Neuronal stem cell (in vitro differentiated cells): Measurements from ENCODE around the gene GOLGA1. TPM values are rescaled to one million over a fixed set of nuclear protein-coding genes. Genes with fewer than 3 reads are reported as not detected.

ENCODE experiments used
- DNase-seq: peaks from one replicate; pipeline ENCODE4 v3.0.0-alpha.2; 2013; ENCODE audit warnings: low spot score
- H2AFZ ChIP-seq: one replicate; pipeline ENCODE4 v1.6.1; 2013; ENCODE audit warnings: mild to moderate bottlenecking, low read length, inconsistent platforms
- H2AK5ac ChIP-seq: 2 replicates; pipeline ENCODE4 v1.6.1; 2013; ENCODE audit warnings: low read depth, mild to moderate bottlenecking, inconsistent platforms, low read length, moderate library complexity, mixed read lengths
- H2BK120ac ChIP-seq: 2 replicates; pipeline ENCODE4 v1.6.1; 2013; ENCODE audit warnings: low read depth, mild to moderate bottlenecking, inconsistent platforms, low read length, moderate library complexity, mixed read lengths
- H2BK12ac ChIP-seq: one replicate; pipeline ENCODE4 v1.6.1; 2013; ENCODE audit warnings: low read length, inconsistent platforms
- H2BK15ac ChIP-seq: 2 replicates; pipeline ENCODE4 v1.6.1; 2013; ENCODE audit warnings: mild to moderate bottlenecking, low read length, inconsistent platforms, mixed read lengths
- H2BK5ac ChIP-seq: one replicate; pipeline ENCODE4 v1.6.1; 2013; ENCODE audit warnings: inconsistent platforms, mild to moderate bottlenecking, low read length, moderate library complexity
- H3K14ac ChIP-seq: one replicate; pipeline ENCODE4 v1.6.1; 2013; ENCODE audit warnings: low read length, inconsistent platforms
- H3K18ac ChIP-seq: 2 replicates; pipeline ENCODE4 v1.6.1; 2013; ENCODE audit warnings: low read length, inconsistent platforms
- H3K23ac ChIP-seq: 2 replicates; pipeline ENCODE4 v1.6.1; 2013; ENCODE audit warnings: low read depth, mild to moderate bottlenecking, mixed read lengths, low read length, inconsistent platforms; ENCODE audit not compliant: poor library complexity
- H3K27ac ChIP-seq: replicated peaks from 3 replicates; pipeline ENCODE4 v1.5.1; 2013; ENCODE audit warnings: low read length, inconsistent platforms
- H3K27me3 ChIP-seq, 3 experiments: 2 replicates each; pipeline ENCODE4 v1.6.1; 2013; ENCODE audit warnings: low read length in 3 of 3, mild to moderate bottlenecking in 2 of 3, inconsistent platforms in 1 of 3, low read depth in 1 of 3, mixed read lengths in 1 of 3, moderate library complexity in 1 of 3; ENCODE audit not compliant: control insufficient read depth in 3 of 3, insufficient read depth in 3 of 3
- H3K36me3 ChIP-seq, 2 donors: replicated peaks in 1 of 2; 2 replicates each; pipeline ENCODE4 v1.6.1; 2013; ENCODE audit warnings: low read length in 2 of 2; ENCODE audit not compliant: control insufficient read depth in 2 of 2, insufficient read depth in 2 of 2
- H3K4ac ChIP-seq: 2 replicates; pipeline ENCODE4 v1.6.1; 2013; ENCODE audit warnings: inconsistent platforms, mild to moderate bottlenecking, low read length, moderate library complexity
- H3K4me1 ChIP-seq, 2 donors: 1 replicate in 1 of 2; 2 replicates in 1 of 2; pipeline ENCODE4 v1.6.1; 2013; ENCODE audit warnings: low read length in 2 of 2, low read depth in 1 of 2; ENCODE audit not compliant: control insufficient read depth in 2 of 2, insufficient read depth in 1 of 2
- H3K4me2 ChIP-seq: one replicate; pipeline ENCODE4 v1.6.1; 2013; ENCODE audit warnings: mild to moderate bottlenecking, low read length, inconsistent platforms; ENCODE audit not compliant: insufficient read depth, poor library complexity, severe bottlenecking
- H3K4me3 ChIP-seq, 2 donors: 2 replicates each; pipeline ENCODE4 v1.5.1; 2013; ENCODE audit warnings: low read length in 2 of 2, mild to moderate bottlenecking in 2 of 2, inconsistent platforms in 1 of 2, moderate library complexity in 1 of 2
- H3K79me1 ChIP-seq: one replicate; pipeline ENCODE4 v1.6.1; 2013; ENCODE audit warnings: low read depth, mild to moderate bottlenecking, inconsistent platforms, low read length, moderate library complexity
- H3K9ac ChIP-seq: one replicate; pipeline ENCODE4 v1.6.1; 2013; ENCODE audit warnings: mild to moderate bottlenecking, low read depth, low read length, inconsistent platforms; ENCODE audit not compliant: poor library complexity
- H3K9me3 ChIP-seq, 2 donors: replicated peaks in 1 of 2; 2 replicates each; pipeline versions ENCODE3 to v1.6.1; 2013; ENCODE audit warnings: low read length in 2 of 2, mild to moderate bottlenecking in 2 of 2, inconsistent platforms in 1 of 2, low read depth in 1 of 2, mixed read lengths in 1 of 2, moderate library complexity in 1 of 2; ENCODE audit not compliant: control insufficient read depth in 2 of 2, insufficient read depth in 1 of 2
- H4K8ac ChIP-seq: one replicate; pipeline ENCODE4 v1.6.1; 2013; ENCODE audit warnings: low read depth, mild to moderate bottlenecking, inconsistent platforms, low read length, moderate library complexity
- H4K91ac ChIP-seq: one replicate; pipeline ENCODE4 v1.6.1; 2013; ENCODE audit warnings: low read length, low read depth, mild to moderate bottlenecking, inconsistent platforms; ENCODE audit not compliant: poor library complexity
- WGBS, 2 donors: extraction: QIAGEN DNeasy Blood & Tissue Kit; methylation state at CpG; one replicate each; pipeline ENCODE4 v1.1.7; 2013; ENCODE audit warnings: missing lambda C conversion rate in 2 of 2, mixed read lengths in 1 of 2; ENCODE audit not compliant: insufficient read length in 2 of 2, insufficient replicate concordance in 1 of 2; ENCODE audit errors: extremely low coverage in 2 of 2; 5-methylcytosine and 5-hydroxymethylcytosine counted together
- polyA plus RNA-seq, 2 experiments: library from polyadenylated mRNA; stranded (reverse); fragments of 200-250 nt; gene quantifications; one replicate each; pipeline ENCODE4 v1.2.3, GENCODE V29; 2013

Gene GOLGA1
- polyA plus RNA-seq (2013, experiment 1 of 2): 7.7 TPM
- polyA plus RNA-seq (2013, experiment 2 of 2): 7.6 TPM

GRCh38 chr9:124940894-124941678 lies at the start of gene GOLGA1:
GOLGA1 (minus strand) TSS chr9:124941083; CDS start chr9:124938711, 2,372 bp downstream.
- H2BK15ac ChIP-seq: no peak within 1 kb of the TSS
- H3K4me3 ChIP-seq: peak within 1 kb of the TSS; percentile 87 to 93
- peak within 1 kb of the TSS; percentile 31 for H3K14ac ChIP-seq
- H3K4ac ChIP-seq: peak within 1 kb of the TSS; percentile 42
- H3K23ac ChIP-seq: peak within 1 kb of the TSS; percentile 85
- peak within 1 kb of the TSS; percentile 84 for H3K27ac ChIP-seq
- H3K27me3 ChIP-seq: no peaks in the 10 kb centered on the region
- peak within 1 kb of the TSS; percentile 94 for H2BK5ac ChIP-seq
- peak within 1 kb of the TSS; percentile 48 for H4K8ac ChIP-seq
- peaks cover 0 to 2% of the 10 kb centered on the region in 2 donors for H3K4me1 ChIP-seq
- H3K79me1 ChIP-seq: no peaks in the 10 kb centered on the region
- H2BK12ac ChIP-seq: no peak within 1 kb of the TSS
- peak within 1 kb of the TSS; percentile 89 for H4K91ac ChIP-seq
- H3K4me2 ChIP-seq: peak within 1 kb of the TSS; percentile 98
- peaks cover 3 to 12% of the 10 kb centered on the region in 2 donors for H3K36me3 ChIP-seq
- peak within 1 kb of the TSS; percentile 74 for H2AK5ac ChIP-seq
- H2AFZ ChIP-seq: peak within 1 kb of the TSS; percentile 96
- no peak within 1 kb of the TSS for H2BK120ac ChIP-seq
- peak within 1 kb of the TSS; percentile 98 for H3K18ac ChIP-seq
- peak within 1 kb of the TSS; percentile 88 for H3K9ac ChIP-seq
- H3K9me3 ChIP-seq: no peaks in the 10 kb centered on the region
- peak; percentile 94 for DNase-seq
- no CpG with 5 or more reads among the region's 70 CpGs for WGBS, 2 donors

- Histone ChIP-seq H2BK5ac (no peak overlapping the region), H3K14ac (no peak overlapping the region), H3K27ac (no peak overlapping the region), H2AK5ac (no peak overlapping the region), H3K4me3 (no peak overlapping the region), H2BK120ac (no peak overlapping the region), H3K4me2 (no peak overlapping the region), H3K18ac (no peak overlapping the region), H3K23ac (no peak overlapping the region), H3K9me3 (no peaks in the 10 kb centered on the region), H3K4ac (no peak overlapping the region), H3K4me1 (no peaks in the 10 kb centered on the region), H3K9ac (no peak overlapping the region), H3K36me3 (peaks cover 5 to 20% of the 10 kb centered on the region in 2 donors), H2AFZ (no peak overlapping the region), H2BK15ac (no peak overlapping the region), H4K91ac (no peak overlapping the region), H3K79me1 (no peaks in the 10 kb centered on the region), H3K27me3 (no peaks in the 10 kb centered on the region), H4K8ac (no peak overlapping the region), H2BK12ac (no peak overlapping the region)
- WGBS, 2 donors: no CpG with 5 or more reads among the region's 1 CpG
- no peak for DNase-seq
Measured at GRCh38 chr9:124983698-124984097, 42.8 kb upstream of the GOLGA1 start.

- no CpG with 5 or more reads among the region's 4 CpGs for WGBS, 2 donors
Measured at GRCh38 chr9:124980431-124980830, 39.5 kb upstream of the GOLGA1 start.

GRCh38 chr9:124975131-124975530 lies 34.2 kb upstream of the GOLGA1 start:
- Histone ChIP-seq H4K91ac (no peak overlapping the region), H3K27ac (no peak overlapping the region), H3K79me1 (no peaks in the 10 kb centered on the region), H2AK5ac (no peak overlapping the region), H3K36me3 (peaks cover 4 to 41% of the 10 kb centered on the region in 2 donors), H2AFZ (no peak overlapping the region), H2BK120ac (no peak overlapping the region), H3K4ac (no peak overlapping the region), H3K4me2 (no peak overlapping the region), H3K27me3 (no peaks in the 10 kb centered on the region), H2BK12ac (no peak overlapping the region), H3K9ac (no peak overlapping the region), H3K14ac (no peak overlapping the region), H3K4me1 (no peaks in the 10 kb centered on the region), H3K23ac (no peak overlapping the region), H3K18ac (no peak overlapping the region), H4K8ac (no peak overlapping the region), H3K9me3 (no peaks in the 10 kb centered on the region), H2BK15ac (no peak overlapping the region), H3K4me3 (no peak overlapping the region), H2BK5ac (no peak overlapping the region)
- no CpG with 5 or more reads among the region's 2 CpGs for WGBS, 2 donors
- DNase-seq: no peak

More at GRCh38 chr9:124980431-124980830, 39.5 kb upstream of the GOLGA1 start:
- Histone ChIP-seq H3K4ac (no peak overlapping the region), H3K79me1 (no peaks in the 10 kb centered on the region), H2AK5ac (no peak overlapping the region), H3K9ac (no peak overlapping the region), H2BK12ac (no peak overlapping the region), H2BK5ac (no peak overlapping the region), H3K9me3 (no peaks in the 10 kb centered on the region), H3K36me3 (peaks cover 4 to 24% of the 10 kb centered on the region in 2 donors), H3K23ac (no peak overlapping the region), H3K4me1 (no peaks in the 10 kb centered on the region), H3K14ac (no peak overlapping the region), H3K4me2 (no peak overlapping the region), H3K18ac (no peak overlapping the region), H3K4me3 (no peak overlapping the region), H3K27me3 (no peaks in the 10 kb centered on the region), H3K27ac (no peak overlapping the region), H2BK15ac (no peak overlapping the region), H2BK120ac (no peak overlapping the region), H2AFZ (no peak overlapping the region), H4K8ac (no peak overlapping the region), H4K91ac (no peak overlapping the region)
- no peak for DNase-seq
